Fibroblast of lung (primary cell): ENCODE measurements around the gene ARPP21.

Source experiments
- CTCF ChIP-seq, 2 donors: IDR thresholded peaks in 1 of 2; conservative IDR thresholded peaks in 1 of 2; 1 replicate in 1 of 2; 2 replicates in 1 of 2; pipeline ENCODE4 v1.5.1; 2011 to 2012; ENCODE audit warnings: low read length in 2 of 2, control low read depth in 1 of 2, inconsistent platforms in 1 of 2, low read depth in 1 of 2, mild to moderate bottlenecking in 1 of 2
- EZH2 ChIP-seq: IDR thresholded peaks from 2 replicates; pipeline ENCODE4 v1.5.1; 2012; ENCODE audit warnings: low read length, control low read depth, mild to moderate bottlenecking; ENCODE audit errors: missing control alignments

DNA sequence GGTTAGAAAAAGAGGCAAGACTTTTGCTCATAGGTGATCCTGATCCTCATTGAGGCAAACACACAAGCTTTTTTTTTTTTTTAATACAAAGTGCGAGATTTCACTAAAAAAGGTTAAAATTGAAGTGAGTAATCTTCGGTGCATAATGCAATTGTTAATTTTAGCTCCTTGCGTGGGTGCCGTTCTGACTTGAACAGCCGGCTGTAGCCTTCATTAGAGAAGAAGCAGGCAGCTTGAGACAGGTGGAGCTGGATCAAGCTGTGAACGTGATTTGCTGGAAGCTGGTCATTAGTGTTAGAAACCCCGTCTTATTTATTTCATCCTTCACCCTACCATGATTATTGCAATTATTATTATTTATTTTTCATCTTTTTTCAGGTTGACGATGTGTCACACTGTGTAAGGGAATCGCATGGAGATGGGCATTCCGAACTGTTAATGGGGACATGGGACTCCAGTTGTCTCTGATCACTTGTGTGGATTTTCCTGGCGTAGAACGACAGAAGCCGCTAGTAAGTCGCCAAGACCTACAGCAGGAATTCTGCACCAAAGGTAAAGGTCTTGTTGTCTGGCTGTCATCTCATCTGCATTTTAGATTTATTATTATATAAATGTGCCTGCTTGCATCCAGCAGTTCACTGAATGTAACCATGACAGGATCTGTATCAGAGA is 40.2 kb downstream of the ARPP21 start:
- TF ChIP-seq CTCF (conservative IDR thresholded peaks at IDR 0.05 in 1 of 2, IDR thresholded peaks at IDR 0.05 in 1 of 2; ENCODE audit: low read depth in 1 of 2, low read length in 2 of 2) (no peak), EZH2 (no peak)
